Activated CD8-positive, alpha-beta memory T cell treated with anti-CD3 and anti-CD28 coated beads, Interleukin-2, amount 50 U/mL, for 24 hours (primary cell): Measurements from ENCODE around the gene LCP1.
"Not testable (repeated sequence)": the region's sequence is repeated elsewhere in the genome, so short reads cannot be mapped to it uniquely, and the experiment has no call there.

Experiments
- DNase-seq: peaks from one replicate; pipeline ENCODE4 v3.0.0-alpha.2; 2020; ENCODE audit errors: extremely low read depth

The LCP1 gene, protein sequence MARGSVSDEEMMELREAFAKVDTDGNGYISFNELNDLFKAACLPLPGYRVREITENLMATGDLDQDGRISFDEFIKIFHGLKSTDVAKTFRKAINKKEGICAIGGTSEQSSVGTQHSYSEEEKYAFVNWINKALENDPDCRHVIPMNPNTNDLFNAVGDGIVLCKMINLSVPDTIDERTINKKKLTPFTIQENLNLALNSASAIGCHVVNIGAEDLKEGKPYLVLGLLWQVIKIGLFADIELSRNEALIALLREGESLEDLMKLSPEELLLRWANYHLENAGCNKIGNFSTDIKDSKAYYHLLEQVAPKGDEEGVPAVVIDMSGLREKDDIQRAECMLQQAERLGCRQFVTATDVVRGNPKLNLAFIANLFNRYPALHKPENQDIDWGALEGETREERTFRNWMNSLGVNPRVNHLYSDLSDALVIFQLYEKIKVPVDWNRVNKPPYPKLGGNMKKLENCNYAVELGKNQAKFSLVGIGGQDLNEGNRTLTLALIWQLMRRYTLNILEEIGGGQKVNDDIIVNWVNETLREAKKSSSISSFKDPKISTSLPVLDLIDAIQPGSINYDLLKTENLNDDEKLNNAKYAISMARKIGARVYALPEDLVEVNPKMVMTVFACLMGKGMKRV

DNA sequence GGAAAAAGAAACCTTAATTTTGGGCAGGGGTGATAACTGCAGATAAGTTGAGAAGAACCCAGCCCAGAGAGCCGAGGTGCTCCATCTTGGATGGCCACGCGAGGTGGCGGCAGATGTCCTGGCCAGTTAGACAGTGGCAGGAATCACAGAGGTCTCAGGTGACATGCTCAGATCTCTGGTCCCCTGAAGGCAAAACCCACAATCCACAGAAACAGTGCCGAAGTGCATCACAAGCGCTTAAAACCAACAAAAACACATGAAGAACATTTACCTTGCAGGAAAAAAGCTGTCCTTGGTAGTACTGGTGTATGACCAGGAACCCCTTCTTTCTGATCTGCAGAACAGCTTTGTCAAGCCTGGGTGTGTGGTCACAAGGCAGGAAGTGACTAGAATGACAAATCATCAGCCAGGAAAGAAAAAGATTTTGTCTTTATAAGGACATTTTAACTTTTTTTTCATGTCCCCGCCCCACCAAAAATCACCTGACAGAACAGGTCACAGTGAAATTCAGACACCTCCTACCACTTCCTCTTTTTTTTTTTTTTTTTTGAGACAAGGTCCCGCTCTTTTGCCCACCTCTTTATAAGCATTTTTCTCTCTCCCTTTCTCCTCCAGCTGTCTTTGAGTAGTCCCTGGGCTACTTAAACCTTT, at the start of gene LCP1:
TSS of gene LCP1 (minus strand) at position 338 of the 651 bp plus-strand sequence. CDS start 22,515 bp downstream, outside the sequence.
- no peak for DNase-seq

DNA sequence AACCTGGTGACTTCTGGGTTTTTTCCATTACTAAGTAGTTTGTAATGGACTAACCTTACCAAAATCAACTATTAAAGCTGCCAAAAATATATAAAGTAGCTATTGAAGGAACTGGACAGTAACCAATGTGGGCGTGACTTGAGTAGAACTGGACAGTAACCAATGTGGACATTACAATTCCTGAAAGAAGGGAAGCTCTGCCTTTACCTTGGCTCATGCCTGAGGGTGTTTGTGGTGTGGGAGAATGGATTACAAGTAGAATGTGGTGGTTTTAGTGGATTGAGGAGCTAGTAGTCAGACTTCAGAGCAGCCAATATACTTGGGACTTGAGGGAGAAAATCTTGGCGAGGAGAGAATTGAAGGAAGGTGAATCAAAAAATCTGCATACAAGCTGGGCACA, 47.3 kb upstream of the LCP1 start:
- no peak for DNase-seq

DNA sequence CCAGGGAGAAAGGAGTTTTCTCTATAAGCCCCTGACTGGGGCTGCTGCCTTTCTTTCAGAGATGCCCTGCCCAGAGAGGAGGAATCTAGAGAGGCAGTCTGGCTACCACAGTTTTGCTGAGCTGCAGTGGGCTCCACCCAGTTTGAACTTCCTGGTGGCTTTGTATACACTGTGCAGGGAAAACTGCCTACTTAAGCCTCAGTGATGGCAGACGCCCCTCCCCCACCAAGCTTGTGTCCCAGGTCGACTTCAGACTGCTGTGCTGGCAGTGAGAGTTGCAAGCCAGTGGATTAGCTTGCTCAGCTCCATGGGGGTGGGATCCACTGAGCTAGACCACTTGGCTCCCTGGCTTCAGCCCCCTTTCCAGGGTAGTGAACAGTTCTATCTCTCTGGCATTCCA, 38.3 kb upstream of the LCP1 start:
- not testable (repeated sequence) for DNase-seq

DNA sequence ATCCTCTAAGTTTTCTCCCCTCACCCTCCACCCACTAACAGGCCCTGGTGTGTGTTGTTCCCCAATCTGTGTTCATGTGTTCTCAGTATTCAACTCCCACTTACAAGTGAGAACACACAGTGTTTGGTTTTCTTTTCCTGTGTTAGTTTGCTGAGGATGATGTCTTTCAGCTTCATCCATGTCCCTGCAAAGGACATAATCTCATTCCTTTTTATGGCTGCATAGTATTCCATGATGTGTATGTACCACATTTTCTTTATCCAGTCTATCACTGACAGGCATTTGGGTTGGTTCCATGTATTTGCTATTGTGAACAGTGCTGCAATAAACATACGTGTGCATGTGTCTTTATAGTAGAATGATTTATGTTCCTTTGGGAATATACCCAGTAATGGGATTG, 32.8 kb upstream of the LCP1 start:
- DNase-seq, result not testable (repeated sequence)

DNA sequence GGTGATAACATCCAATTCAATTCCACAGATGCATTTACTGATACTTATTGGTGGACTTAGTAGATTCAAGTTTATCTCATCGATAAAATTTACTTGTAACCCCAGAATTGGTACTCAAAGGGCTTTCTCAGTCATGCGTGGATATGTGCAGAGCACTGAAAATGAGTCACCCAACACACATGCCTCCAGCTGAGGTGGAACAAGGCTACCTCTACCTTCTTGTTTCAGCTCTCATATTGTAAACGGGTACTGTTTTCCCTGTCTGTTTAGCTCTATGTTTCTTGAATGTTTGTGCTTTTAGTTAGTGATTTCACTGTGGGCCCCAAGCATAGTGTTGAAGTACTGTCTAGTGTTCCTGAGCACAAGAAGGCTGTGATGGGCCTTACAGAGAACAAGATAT, 31.3 kb upstream of the LCP1 start:
- DNase-seq, result no peak

DNA sequence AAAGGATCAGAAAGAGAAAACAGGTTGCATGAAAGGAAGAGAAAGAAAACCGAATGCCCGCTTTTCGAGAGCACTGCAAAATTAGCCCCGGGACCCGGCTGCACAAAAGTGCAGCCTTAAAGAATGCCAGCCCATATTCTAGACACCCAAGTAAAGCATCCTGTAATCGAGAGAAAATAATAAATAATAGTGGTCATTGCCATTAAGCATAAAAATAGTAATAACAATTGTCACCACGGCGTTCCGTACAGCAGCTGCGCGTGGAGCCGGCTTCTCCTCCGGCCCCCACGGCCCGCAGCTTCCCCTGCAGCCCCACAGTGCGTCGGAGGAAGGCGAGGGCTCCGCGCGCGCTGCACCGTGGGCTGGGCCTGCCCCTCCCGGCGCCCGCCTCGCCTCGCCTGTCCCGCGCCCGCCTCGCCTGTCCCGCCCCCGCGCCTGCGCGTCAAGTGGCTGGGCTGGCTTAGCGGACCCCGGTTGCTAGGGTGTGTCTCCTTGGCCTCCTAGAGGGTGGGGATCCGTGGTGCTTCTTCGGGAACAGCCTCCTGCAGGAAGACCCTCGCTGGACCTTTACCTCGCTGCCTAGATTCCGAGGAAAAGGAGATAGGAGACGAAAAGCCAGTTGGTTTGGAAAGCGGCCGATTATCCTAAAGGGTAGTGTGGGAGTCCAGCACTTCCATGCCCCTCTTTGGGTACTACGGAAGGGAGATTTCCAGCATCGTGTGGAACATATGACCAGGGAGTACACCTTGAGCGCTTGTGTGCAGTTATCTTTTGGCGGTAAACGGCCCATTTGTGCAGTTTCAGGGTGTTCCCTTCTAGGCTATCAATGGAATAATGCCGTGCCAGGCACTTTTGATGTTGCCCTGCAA, 29.7 kb upstream of the LCP1 start, which contains the start of gene LRRC63:
TSS of gene LRRC63 (plus strand) at position 446 of the 869 bp plus-strand sequence. CDS start 1,107 bp downstream, outside the sequence.
- peak; percentile 66 for DNase-seq

DNA sequence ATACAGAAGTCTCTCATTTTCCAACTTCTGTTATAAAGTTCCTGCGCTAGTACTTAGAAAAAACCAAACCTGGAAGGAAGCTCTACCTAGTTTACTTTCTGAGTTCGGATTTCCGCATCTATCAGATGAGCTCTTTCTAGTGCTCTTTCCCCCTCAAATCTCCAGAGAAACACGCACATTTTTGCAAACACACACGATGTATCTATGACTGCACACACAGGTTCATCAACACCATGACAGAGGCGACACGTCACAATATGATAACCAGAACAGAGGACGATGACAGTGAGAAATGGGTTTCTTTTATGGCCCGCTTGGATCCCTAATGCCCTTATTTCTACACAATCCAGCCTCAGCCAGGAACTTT, 29.1 kb upstream of the LCP1 start:
- DNase-seq, result no peak

DNA sequence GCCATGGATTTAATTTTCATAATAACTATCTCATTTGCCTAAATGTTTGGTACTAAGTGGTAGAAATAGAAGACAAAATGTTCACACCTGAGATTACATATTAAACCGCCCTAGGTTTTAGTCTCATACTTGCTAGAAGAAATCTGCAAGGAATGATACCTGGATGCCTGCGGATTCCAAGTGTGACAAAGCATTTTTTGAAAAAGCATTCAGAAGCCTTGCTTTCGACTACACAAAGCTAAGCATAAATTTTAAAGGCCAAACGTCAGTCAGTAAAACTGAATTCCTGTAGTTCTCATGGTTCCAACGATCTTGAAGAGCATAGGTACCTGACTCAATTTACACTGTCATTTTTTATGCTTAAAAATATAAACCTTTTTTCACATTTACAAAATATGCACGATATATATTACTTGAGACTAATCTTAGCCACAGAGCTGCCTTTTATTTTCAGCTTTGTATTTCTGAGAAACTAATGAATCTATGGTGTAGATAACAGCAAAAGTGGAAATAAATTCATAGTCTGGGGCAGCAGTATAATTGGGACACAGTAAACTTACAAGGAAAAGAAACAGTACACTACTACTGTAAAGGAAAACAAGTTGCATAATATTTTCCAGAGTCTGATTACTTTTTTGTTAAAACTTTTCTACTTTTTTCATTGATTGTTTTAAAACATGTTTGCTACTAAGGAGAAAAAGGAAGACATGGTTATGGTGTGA, 28.5 kb upstream of the LCP1 start:
- DNase-seq, result no peak

DNA sequence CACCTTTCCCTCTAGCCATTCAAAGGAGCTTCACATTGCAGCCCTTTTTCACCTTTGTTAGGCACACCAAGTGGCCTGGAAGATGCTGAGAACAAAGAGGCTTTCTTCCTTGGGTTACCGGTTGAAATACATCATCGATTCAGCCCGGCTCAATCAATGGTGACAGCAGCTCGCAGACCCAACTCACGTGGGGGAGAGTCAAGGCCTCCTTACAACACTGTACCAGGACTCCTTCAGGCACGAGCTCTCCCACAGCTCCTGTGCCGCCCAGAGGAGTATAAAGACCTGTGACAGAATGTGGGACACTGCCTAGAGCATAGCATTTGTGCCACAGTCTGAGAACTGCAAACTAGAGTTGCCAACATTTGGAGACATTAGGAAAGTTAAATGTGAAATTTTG, 25.9 kb upstream of the LCP1 start:
- no peak for DNase-seq

DNA sequence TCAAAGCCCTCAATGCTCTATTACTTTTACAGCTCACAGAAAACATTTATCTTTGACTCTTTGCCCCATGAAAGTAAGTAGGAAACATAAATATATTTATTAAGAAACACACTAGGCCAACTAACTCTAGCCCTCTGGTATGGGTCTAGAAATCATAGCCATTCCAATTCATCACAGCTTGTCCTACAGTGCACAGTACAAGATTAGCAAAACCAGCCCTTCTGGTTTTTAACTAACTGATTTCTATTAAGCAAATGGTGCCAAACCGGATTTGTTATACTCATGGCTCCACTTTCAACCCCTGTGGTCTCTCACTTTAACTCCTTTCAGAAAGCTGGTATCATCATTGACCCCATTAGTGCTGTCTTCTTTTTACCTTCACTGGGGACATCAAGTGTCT, 24.2 kb upstream of the LCP1 start:
- no peak for DNase-seq

DNA sequence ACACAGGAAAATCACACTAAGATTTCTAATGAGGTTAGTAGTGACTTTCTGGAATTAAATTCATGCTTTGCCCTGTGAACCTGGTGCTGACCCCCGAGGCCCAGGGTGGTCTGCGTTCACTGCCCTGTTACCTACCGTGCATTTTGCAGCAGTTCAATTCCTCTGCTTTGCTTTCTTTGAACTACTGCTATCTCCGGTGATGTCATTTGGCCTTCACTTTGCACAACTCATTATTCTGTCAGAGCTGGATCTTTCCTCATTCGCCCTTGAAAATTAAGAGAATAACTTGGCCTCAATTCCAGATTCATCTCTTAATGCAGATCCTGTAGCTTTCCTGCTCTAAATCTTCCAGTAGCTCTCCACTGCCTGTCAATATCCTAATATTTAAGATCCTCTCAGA, 21.0 kb upstream of the LCP1 start:
- no peak for DNase-seq

DNA sequence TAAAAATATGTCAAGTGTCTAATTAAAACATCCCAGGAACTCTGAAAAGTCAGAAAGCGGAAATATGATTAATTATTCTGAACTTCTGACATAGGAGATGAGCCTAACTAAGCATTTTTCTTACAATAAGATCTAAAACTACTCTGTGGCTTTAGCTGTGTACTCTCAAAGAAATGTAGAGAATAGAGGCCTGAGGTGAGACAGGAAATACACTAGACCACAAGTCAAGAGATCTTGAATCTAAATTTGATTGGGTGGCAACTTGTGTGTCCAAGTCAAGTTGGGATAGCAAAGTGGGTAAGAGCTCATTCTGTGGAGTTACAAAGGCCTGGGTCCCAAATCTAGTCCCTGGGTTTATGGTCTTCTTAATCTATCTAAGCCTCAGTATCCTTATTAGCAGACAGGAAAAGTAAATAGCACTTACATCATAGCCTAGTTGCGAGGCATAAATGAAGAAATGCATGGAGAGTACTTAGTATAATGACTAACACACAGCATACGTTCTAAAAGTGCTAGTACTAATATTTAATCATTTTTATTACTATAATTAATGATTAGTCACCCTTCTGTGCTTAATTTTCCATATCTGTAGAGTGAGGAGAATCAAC, 20.3 kb upstream of the LCP1 start:
- DNase-seq, result no peak

DNA sequence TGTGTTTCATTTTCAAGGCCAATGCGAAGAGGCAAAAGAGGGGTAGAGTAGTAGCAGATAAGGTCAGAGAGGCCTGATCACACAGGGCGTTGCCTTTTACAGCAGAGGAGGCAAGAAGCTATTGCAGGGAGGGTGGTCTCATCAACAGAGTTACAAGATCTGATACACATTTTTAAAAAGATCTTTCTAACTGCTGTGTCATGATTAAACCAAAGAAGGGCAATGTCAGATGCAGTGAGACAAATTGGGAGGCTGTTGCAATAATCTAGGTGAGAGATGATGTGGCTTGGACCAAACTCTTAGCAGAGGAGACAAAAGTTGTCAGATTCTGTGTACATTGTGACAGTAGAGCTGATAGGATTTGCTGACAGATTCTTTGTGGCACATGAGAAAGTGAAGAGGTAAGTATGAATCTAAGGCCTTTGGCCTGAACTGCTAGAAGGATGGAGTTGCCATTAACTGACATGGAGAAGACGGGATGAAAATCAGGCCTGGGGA, 16.8 kb upstream of the LCP1 start:
- no peak for DNase-seq

DNA sequence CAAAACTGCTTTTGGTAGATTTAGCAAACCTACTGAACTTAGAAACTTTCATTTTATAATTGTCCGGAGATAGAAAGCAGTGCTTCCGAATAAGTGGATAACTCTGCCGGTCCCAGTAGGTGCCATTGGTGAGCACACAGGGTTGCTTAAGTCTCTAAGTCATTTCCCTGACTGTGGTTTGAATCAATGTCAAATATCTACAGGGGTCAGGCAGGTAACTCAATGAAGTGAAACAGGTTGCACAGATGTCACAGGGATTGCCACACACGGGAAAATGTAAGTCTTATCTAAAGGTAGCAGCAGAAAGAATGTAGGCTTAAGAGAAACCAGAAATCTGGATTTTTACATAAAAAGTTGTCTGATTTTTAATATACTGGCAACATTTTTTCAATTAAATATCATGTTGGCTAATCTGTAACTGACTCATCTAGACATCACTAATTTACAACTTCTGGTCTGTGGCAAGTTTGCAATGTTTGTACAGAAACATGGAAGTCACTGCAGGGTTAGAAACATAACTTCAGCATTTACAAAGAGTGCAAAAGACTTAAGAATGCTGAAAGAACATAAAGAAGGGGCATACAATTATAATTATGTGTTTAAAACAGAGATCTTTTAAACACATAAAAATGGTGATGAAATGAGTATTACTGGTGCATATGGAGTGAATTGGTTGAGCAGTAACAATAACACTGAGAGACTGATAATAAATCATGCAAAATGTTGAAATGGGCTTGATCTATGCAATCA, 15.5 kb upstream of the LCP1 start:
- no peak for DNase-seq

DNA sequence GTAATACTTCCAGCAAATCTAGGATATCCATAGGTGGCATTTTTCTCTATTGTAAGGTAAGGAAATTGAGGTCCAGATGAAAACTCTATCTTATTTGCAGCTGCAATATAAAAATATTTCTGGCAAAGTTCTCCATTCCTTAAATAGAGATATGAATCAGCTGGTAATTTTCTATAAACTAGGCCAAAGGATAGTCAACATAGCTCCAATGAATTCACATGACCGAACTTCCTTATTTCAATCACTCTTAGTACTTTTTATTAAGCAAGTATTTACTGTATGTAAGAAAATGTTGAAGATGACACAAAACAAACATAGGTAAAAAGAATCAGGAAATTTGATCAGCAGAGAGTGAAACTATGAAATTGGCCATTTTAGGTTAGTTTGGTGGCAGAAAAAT, 13.0 kb upstream of the LCP1 start:
- DNase-seq, result no peak

DNA sequence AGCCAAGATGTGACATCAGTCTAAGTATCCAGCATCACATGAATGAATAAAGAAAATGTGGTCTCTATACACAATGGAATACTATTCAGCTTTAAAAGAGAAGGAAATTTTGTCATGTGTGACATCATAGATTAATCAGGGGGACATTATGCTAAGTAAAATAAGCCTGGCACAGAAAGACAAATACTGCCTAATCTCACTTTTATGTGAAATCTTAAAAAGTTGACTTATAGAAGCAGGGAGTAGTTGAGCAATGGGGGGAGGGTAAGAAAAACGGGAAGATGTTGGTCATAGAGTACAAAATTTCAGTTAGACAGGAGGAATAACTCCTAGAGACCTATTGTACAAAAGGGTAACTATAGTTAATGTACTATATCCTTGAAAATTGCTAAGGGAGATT, 10.4 kb upstream of the LCP1 start:
- no peak for DNase-seq

DNA sequence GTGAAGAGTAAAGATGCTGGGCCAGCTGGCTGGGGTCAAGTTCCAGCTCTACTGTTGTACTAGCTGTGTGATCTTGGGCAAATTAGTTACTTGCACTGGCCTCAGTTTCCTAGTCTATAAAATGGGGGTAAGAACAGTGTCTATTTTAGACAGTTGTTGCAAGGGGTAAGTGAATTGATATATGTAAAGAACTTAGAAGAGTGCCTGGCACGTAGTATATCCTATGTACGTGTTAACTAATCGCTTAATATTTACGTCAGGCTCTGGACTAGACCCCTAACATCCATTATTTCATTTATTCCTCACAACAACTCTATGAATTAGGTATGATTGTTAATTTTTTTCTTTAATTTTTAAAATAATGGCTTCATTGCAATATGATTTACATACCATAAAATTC, 3.7 kb upstream of the LCP1 start:
- no peak for DNase-seq

DNA sequence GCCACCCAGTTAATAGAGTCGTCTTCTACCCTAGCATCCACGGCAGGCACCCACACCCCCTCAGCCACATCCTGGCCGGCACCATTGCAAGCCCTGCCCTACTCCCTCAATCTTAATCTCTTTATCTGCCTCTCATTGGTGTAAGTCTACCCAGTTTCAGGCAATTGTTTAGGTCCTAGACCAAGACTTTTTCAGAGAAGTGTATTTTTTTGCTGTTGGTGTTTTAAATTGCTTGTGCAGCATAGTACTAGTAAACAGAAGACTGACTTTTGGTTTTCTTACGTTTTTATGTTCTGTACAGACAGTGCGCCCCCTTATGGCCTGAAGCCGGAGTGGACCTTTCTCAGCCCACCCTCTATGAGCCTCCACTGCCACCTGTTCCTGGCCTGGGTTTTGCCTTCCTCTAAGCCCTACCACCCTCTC, 2.3 kb upstream of the LCP1 start:
- no peak for DNase-seq

DNA sequence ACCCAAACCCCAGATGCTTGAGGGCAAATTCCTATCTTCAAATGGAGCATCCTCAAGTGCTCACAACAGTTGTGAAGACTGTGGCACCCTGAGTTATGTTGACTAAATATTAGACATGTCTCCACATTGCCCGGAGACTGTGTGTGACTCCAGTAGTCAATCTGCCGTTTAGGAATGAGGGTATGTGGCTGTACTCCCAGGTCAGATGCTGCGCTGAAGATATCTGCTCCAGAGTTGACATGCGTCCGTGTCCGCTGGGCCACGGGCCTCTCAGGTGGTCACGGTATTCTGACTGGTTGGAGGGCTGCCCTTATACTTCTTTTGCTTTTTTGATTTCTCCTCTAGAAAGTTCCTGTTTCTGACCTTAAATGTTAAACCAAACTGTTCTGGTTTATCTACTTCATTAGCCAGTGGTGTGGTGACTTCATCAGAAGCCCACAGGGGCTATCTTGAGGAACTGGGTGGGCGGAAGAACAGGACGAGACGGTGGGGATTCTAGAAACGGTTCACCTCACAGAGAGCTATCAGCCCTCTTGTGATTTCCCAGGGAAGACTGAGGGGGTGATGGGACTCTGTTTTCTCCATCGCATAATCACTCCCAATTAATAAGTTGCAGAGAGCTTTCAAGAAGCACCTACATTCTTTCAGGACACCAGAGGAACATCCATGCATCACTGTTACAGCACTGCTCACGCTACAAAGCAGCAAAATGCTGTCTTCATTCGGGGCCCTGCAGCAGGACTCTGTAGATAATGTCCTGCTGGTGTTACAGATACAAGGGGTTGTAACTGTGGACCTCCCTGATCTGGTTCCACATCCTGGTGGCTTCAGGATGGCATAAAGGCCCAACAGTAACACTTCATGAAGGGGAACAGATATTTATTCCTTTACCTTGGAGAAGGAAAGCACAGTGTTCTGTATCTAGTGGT, 1.3 kb upstream of the LCP1 start:
- no peak for DNase-seq
